ENCODE data around the gene LRRC32. TPM values are rescaled to one million over a fixed set of nuclear protein-coding genes. Genes with fewer than 3 reads are reported as not detected.
A peak's percentile ranks its signal among the peaks of the same experiment; 100 is the strongest.

Gene LRRC32
- total RNA-seq, 1 experiment from 2014 or later, result 0.46 TPM

DNA sequence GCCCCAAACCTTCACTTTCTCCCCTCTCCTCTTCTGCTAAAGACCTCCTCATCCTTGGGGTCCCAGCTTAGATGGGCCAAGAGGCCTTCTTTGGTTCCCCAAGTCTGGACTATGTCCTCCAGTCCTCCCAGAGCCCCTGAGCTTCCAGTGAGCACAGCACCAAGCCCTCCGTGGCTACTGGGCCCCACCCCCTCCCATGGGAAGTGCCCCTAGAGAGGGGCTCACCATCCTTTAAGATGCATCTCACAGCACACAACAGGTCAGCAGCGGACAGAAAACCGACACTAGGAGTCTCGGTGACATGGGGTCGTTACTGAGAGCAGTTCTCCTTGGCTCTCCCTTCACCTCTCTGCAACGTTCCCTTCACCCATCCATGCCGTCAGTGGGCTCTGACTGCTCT is 2.7 kb downstream of the LRRC32 start:
- Mint-ChIP-seq H3K4me1 (peaks cover 14 to 45% of the 10 kb centered on the region in 2 experiments), H3K9me3 (no peaks in the 10 kb centered on the region), H3K27ac (no peak overlapping the region; a peak in 1 of 7 replicates), H3K36me3 (ENCODE audit: insufficient read depth in 1 of 3, low read depth in 3 of 3) (no peaks in the 10 kb centered on the region; a peak in 1 of 7 replicates), H3K4me3 (no peak overlapping the region), H3K27me3 (ENCODE audit: low read depth) (peaks cover 42% of the 10 kb centered on the region)
- H3K9ac ChIP-seq (ENCODE audit: extremely low read depth, insufficient read length, low read length), result no peak overlapping the region
- no peak overlapping the region for H2BK5ac ChIP-seq (ENCODE audit: insufficient read length, low read length)
- H3K27ac ChIP-seq (ENCODE audit: insufficient read length, low read depth, low read length), result no peak overlapping the region
- H2BK15ac ChIP-seq (ENCODE audit: low read depth, low read length), result no peak overlapping the region
- no peaks in the 10 kb centered on the region for H4K20me1 ChIP-seq (ENCODE audit: control insufficient read depth, insufficient read depth, insufficient read length)
- peak; percentile 20 for DNase-seq
- no peaks in the 10 kb centered on the region; the same call in 1 of the 2 replicates for H3K4me1 ChIP-seq (ENCODE audit: insufficient read depth, low read length)
- no peaks in the 10 kb centered on the region for H3K79me2 ChIP-seq (ENCODE audit: insufficient read depth, low read length)
- no CpG with 5 or more reads among the region's 7 CpGs for WGBS (ENCODE audit: extremely low coverage, insufficient read length, low lambda C conversion rate)
- TF ChIP-seq, protein P1, sequence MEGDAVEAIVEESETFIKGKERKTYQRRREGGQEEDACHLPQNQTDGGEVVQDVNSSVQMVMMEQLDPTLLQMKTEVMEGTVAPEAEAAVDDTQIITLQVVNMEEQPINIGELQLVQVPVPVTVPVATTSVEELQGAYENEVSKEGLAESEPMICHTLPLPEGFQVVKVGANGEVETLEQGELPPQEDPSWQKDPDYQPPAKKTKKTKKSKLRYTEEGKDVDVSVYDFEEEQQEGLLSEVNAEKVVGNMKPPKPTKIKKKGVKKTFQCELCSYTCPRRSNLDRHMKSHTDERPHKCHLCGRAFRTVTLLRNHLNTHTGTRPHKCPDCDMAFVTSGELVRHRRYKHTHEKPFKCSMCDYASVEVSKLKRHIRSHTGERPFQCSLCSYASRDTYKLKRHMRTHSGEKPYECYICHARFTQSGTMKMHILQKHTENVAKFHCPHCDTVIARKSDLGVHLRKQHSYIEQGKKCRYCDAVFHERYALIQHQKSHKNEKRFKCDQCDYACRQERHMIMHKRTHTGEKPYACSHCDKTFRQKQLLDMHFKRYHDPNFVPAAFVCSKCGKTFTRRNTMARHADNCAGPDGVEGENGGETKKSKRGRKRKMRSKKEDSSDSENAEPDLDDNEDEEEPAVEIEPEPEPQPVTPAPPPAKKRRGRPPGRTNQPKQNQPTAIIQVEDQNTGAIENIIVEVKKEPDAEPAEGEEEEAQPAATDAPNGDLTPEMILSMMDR (conservative IDR thresholded peaks at IDR 0.05), result no peak
- H3K23ac ChIP-seq (ENCODE audit: insufficient read length, low read depth, low read length), result no peak overlapping the region
- no peak overlapping the region for H4K8ac ChIP-seq (replicated peaks; ENCODE audit: insufficient read length, low read depth, low read length)
- H3K27me3 ChIP-seq (ENCODE audit: insufficient read depth, low read length), result peaks cover 2% of the 10 kb centered on the region; the same call in 1 of the 2 replicates
- no peak overlapping the region for H3K18ac ChIP-seq (ENCODE audit: insufficient read length, low read depth, low read length)
- no peak overlapping the region for H3K4me2 ChIP-seq (ENCODE audit: insufficient read depth, insufficient read length, low read length)
- no peak overlapping the region for H3K4ac ChIP-seq (ENCODE audit: low read depth, low read length)
- no peak overlapping the region for H2AK5ac ChIP-seq (ENCODE audit: insufficient read length, low read length)
- no peak overlapping the region for H2BK120ac ChIP-seq (ENCODE audit: low read depth, low read length, poor library complexity, severe bottlenecking)
- no peak overlapping the region for H3K14ac ChIP-seq (ENCODE audit: insufficient read depth, low read length)
- H3K56ac ChIP-seq (ENCODE audit: insufficient read length, low read depth, low read length), result no peak overlapping the region
- no peaks in the 10 kb centered on the region for H3K23me2 ChIP-seq (ENCODE audit: insufficient read length, low read depth, low read length, poor library complexity, severe bottlenecking)
- no peak overlapping the region for H2BK12ac ChIP-seq (ENCODE audit: insufficient read length, low read depth, low read length)
- no peak overlapping the region for H3T11ph ChIP-seq (ENCODE audit: low read length)
- H4K91ac ChIP-seq (ENCODE audit: insufficient read length, low read depth, low read length), result no peak overlapping the region
- no peak overlapping the region for H2BK20ac ChIP-seq (ENCODE audit: low read depth, low read length, poor library complexity, severe bottlenecking)
- no peak overlapping the region for H2AFZ ChIP-seq (ENCODE audit: low read length)
- no peaks in the 10 kb centered on the region for H3K9me3 ChIP-seq (ENCODE audit: control insufficient read depth, low read depth, low read length)
- no peak overlapping the region for H4K5ac ChIP-seq (ENCODE audit: insufficient read length, low read depth, low read length)
- no peaks in the 10 kb centered on the region for H3K79me1 ChIP-seq (ENCODE audit: insufficient read depth, low read depth, low read length, poor library complexity, severe bottlenecking)

Data from H9 (cell line).